Cardiac muscle cell (in vitro differentiated cells and primary cell): Measurements from ENCODE around the gene ZFAND3. TPM values are rescaled to one million over a fixed set of nuclear protein-coding genes. Genes with fewer than 3 reads are reported as not detected.

Experiments used
- DNase-seq, 2 donors: peaks; one replicate each; pipeline versions ENCODE4 v3.0.0 to v3.0.0-alpha.2; 2010 to 2017; ENCODE audit warnings: low read depth in 1 of 2, low spot score in 1 of 2
- H3K27ac ChIP-seq: fragments of 200-600 bp; sonication (generic); 2 replicates; pipeline ENCODE4 v1.5.1; 2016
- H3K27me3 ChIP-seq: fragments of 200-600 bp; sonication (generic); 2 replicates; pipeline ENCODE4 v1.6.0; 2016; ENCODE audit warnings: control low read depth
- H3K36me3 ChIP-seq: fragments of 200-600 bp; sonication (generic); 2 replicates; pipeline ENCODE4 v1.5.1; 2016; ENCODE audit warnings: control low read depth
- H3K4me1 ChIP-seq: fragments of 200-600 bp; sonication (generic); 2 replicates; pipeline ENCODE4 v1.8.1; 2017; ENCODE audit warnings: low read depth, mild to moderate bottlenecking, mixed run types
- H3K4me3 ChIP-seq: fragments of 200-600 bp; sonication (generic); 2 replicates; pipeline ENCODE4 v1.5.1; 2016; ENCODE audit warnings: mild to moderate bottlenecking
- H3K9me3 ChIP-seq: fragments of 200-600 bp; sonication (generic); 2 replicates; pipeline ENCODE4 v1.5.1; 2017; ENCODE audit warnings: low read depth, mild to moderate bottlenecking, control low read depth
- CTCF ChIP-seq: IDR thresholded peaks from 2 replicates; pipeline ENCODE4 v1.5.1; 2012; ENCODE audit warnings: low read depth, mild to moderate bottlenecking, low read length
- polyA plus RNA-seq: library from polyadenylated mRNA; unstranded; fragments of >200 nt; fragmentation: Nextera tagmentation; extraction: Ambion mirVana; gene quantifications from 2 replicates; pipeline ENCODE4 v1.2.1, GENCODE V29; 2016
- total RNA-seq: library from RNA; depleted of rRNA; stranded (reverse); fragments of >200 nt; gene quantifications from 2 replicates; pipeline ENCODE4 v1.2.3, GENCODE V29; 2016

ZFAND3 gene
- total and polyA plus RNA-seq, 2 experiments from 2014 or later = 49.9 to 68.0 TPM

DNA sequence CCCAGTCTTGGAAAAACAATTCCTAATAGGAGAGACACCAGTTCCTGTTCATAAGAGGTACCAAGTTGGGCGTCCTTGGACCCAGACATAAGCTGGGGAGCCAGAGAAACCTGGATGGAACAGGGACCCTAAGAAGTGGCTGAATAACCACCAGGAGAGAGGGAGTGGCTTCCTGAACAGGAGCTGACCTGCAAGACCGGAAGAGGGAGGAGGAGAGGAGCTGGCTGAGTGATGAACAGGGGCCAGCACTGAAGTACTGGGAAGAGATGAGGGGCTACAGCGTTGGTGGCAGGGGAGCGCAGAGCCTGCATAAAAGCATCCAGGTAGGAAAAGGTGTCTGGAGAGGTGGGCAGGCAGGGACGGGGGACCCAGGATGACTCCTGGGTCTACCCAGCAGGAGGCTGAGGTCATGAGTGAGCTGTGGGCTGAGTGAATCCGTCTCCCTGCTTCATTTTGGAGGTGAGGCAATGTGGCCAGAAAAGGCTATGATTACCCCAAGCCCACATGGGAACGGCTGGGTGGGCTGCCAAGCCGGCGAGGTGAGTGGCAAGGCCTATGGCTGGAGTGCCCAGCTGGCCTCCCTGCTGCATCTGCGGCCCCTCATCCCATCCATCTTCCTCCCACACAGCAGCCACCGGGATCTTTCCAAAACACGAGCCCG, 34.4 kb upstream of the ZFAND3 start:
- Histone ChIP-seq H3K27ac (no peak overlapping the region), H3K9me3 (no peaks in the 10 kb centered on the region), H3K27me3 (peaks cover 16% of the 10 kb centered on the region), H3K4me1 (peaks cover 7% of the 10 kb centered on the region), H3K4me3 (no peak overlapping the region), H3K36me3 (no peaks in the 10 kb centered on the region)
- no peak for TF ChIP-seq CTCF
- DNase-seq = no peak

GRCh38 chr6:37785663-37786270, 33.8 kb upstream of the ZFAND3 start:
- Histone ChIP-seq H3K27me3 (peaks cover 16% of the 10 kb centered on the region), H3K9me3 (no peaks in the 10 kb centered on the region), H3K27ac (no peak overlapping the region), H3K4me3 (no peak overlapping the region), H3K4me1 (peaks cover 7% of the 10 kb centered on the region), H3K36me3 (no peaks in the 10 kb centered on the region)
- no peak for TF ChIP-seq CTCF
- DNase-seq = no peak

DNA sequence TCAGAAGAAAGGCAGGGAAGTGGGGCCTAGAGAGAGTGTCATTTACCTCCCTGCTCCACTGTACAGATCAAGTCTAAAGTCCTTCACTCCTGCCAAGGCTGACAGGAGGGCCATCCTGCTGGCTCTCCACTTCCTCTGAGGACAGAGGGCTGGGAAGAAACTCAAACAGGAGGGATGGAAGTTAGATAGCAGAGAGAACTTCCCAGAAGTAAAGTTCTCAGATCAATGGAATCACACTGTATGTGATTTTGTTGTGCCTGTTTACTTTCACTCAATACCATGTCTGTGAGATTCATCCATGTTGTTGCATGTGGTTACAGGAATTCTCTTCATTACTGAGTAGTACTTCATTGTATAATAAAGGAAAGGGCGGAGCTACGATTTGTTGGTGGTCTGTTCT, 32.3 kb upstream of the ZFAND3 start:
- no peak overlapping the region for H3K27ac ChIP-seq
- peaks cover 16% of the 10 kb centered on the region for H3K27me3 ChIP-seq
- peaks cover 7% of the 10 kb centered on the region for H3K4me1 ChIP-seq
- no peak overlapping the region for H3K4me3 ChIP-seq
- no peaks in the 10 kb centered on the region for H3K9me3 ChIP-seq
- TF ChIP-seq CTCF = no peak
- no peaks in the 10 kb centered on the region for H3K36me3 ChIP-seq
- no peak for DNase-seq

DNA sequence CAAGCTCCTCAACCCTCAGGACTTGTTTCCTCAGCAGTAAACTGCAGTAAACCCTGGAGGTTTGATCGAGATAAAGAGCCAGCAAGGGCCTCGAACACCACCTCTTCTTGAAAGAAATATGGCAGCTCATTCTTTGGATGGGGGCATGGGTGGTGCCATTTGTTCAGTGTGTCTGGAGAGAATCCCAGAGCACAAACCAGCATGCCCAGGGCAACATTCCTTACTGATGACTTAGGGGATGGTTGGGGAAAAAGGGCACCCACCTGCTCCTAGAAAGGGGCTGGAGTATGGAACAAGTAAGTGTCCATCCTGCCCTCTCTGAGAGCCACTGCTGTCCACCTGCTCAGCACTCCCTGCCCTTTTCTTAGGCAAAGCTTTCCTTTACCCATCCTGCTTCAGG, 31.3 kb upstream of the ZFAND3 start:
- TF ChIP-seq CTCF = no peak
- Histone ChIP-seq H3K27ac (no peak overlapping the region), H3K4me3 (no peak overlapping the region), H3K27me3 (peaks cover 14% of the 10 kb centered on the region), H3K9me3 (no peaks in the 10 kb centered on the region), H3K4me1 (peaks cover 7% of the 10 kb centered on the region), H3K36me3 (no peaks in the 10 kb centered on the region)
- DNase-seq = no peak

DNA sequence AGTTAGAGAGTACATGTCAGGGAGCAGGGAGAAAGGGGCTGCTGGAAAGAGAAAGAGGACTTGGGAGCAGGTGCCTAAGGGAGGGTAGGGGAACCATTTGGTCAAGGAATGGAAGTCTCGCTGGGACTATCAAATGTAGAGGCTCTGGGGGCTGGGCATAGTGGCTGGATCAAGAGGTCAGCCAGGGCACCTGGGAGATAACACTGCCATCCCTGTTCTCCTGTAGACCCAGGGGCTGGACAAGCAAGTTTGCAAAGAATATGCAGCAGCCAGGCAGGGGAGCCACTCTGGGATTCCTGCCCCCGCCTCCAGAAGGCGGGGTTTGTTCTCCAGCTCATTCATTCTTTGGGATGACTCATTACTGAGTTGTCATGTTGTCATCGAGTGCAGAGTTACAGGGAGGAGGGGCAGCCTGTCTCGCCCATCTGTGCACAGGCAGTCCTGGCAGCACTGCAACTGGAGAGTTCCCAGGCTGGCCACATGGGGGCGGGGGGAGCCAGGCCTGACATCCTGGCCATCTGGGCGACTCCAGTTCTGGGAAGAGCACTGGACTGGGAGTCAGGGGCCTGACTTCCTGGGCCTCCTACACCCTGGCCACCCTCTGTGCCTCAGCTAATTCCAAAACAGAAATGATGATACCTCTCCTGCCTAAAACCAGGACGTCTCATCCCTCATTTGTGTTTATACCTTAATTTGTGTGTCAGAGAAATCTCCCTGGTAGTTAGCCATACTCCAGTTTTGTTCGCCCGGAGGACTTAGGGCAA, 28.2 kb upstream of the ZFAND3 start:
- Histone ChIP-seq H3K36me3 (no peaks in the 10 kb centered on the region), H3K9me3 (no peaks in the 10 kb centered on the region), H3K27me3 (no peaks in the 10 kb centered on the region), H3K4me3 (no peak overlapping the region), H3K27ac (no peak overlapping the region), H3K4me1 (no peaks in the 10 kb centered on the region)
- TF ChIP-seq CTCF = peak; percentile 97
- DNase-seq = peak; percentile 89 to 97
